TTC549 (cell line): ENCODE data around the gene ACTL10.
"Not testable (repeated sequence)": the region's sequence is repeated elsewhere in the genome, so short reads cannot be mapped to it uniquely, and the experiment has no call there.

ENCODE experiments used
- FAIRE-seq: peaks from 2 replicates; lab custom pipeline; 2012; peaks lifted over from hg19 to GRCh38; lab: Jason Lieb, UNC

Gene ACTL10

GRCh38 chr20:33697129-33697528 lies 30.4 kb downstream of the ACTL10 start:
- FAIRE-seq = no peak

- not testable (repeated sequence) for FAIRE-seq
Measured at GRCh38 chr20:33698966-33699365, 32.2 kb downstream of the ACTL10 start.

- not testable (repeated sequence) for FAIRE-seq
Measured at GRCh38 chr20:33700696-33701441, 34.1 kb downstream of the ACTL10 start.

GRCh38 chr20:33701629-33702450 lies 35.1 kb downstream of the ACTL10 start:
- FAIRE-seq = no peak

- no peak for FAIRE-seq
Measured at GRCh38 chr20:33702861-33703260, 36.1 kb downstream of the ACTL10 start.

- no peak for FAIRE-seq
Measured at GRCh38 chr20:33703498-33704137, 36.9 kb downstream of the ACTL10 start.

GRCh38 chr20:33704197-33704924 lies 37.6 kb downstream of the ACTL10 start:
- FAIRE-seq = no peak

GRCh38 chr20:33707668-33708067 lies 40.9 kb downstream of the ACTL10 start:
- FAIRE-seq = no peak

- FAIRE-seq = no peak
Measured at GRCh38 chr20:33709398-33709797, 42.7 kb downstream of the ACTL10 start.

GRCh38 chr20:33709905-33710541 lies 43.3 kb downstream of the ACTL10 start:
- no peak for FAIRE-seq

- no peak for FAIRE-seq
Measured at GRCh38 chr20:33710681-33711445, 44.1 kb downstream of the ACTL10 start.

- FAIRE-seq = no peak
Measured at GRCh38 chr20:33711446-33711738, 44.6 kb downstream of the ACTL10 start.

GRCh38 chr20:33713865-33714367 lies 47.2 kb downstream of the ACTL10 start:
- FAIRE-seq = no peak

GRCh38 chr20:33716498-33716897 lies 49.8 kb downstream of the ACTL10 start:
- no peak for FAIRE-seq
